GM23338 (cell line): ENCODE data around the gene HOXB4. TPM values are rescaled to one million over a fixed set of nuclear protein-coding genes. Genes with fewer than 3 reads are reported as not detected.
A peak's percentile ranks its signal among the peaks of the same experiment; 100 is the strongest.

ENCODE experiments used
- ATAC-seq: fragments of 200-7000 bp; cut with Tn5 transposase; 3 replicates; pipeline ENCODE4 v1.9.1; 2020
- DNase-seq: peaks from one replicate; pipeline ENCODE4 v3.0.0-alpha.2; 2015; ENCODE audit warnings: low spot score
- H2AFZ ChIP-seq: fragments of 200-600 bp; sonication (generic); 2 replicates; pipeline ENCODE4 v1.8.0; 2016; ENCODE audit warnings: antibody characterized with exemption, mild to moderate bottlenecking, moderate library complexity
- H3F3A ChIP-seq: fragments of 200-600 bp; sonication (generic); replicated peaks from 2 replicates; pipeline ENCODE4 v1.8.0; 2017; ENCODE audit warnings: antibody characterized with exemption, mixed run types, low read depth
- H3K27ac ChIP-seq: fragments of 200-600 bp; sonication (generic); 2 replicates; pipeline ENCODE4 v1.6.1; 2016; ENCODE audit warnings: low read depth
- H3K27me3 ChIP-seq: fragments of 200-600 bp; sonication (generic); 2 replicates; pipeline ENCODE4 v1.8.0; 2016; ENCODE audit warnings: mild to moderate bottlenecking, mixed run types, moderate library complexity; ENCODE audit not compliant: insufficient read depth
- H3K36me3 ChIP-seq: fragments of 200-600 bp; sonication (generic); 2 replicates; pipeline ENCODE4 v1.8.0; 2016; ENCODE audit warnings: mild to moderate bottlenecking; ENCODE audit not compliant: insufficient read depth
- H3K4me1 ChIP-seq: fragments of 200-600 bp; sonication (generic); 2 replicates; pipeline ENCODE4 v1.8.0; 2016; ENCODE audit warnings: mild to moderate bottlenecking, moderate library complexity; ENCODE audit not compliant: insufficient read depth
- H3K4me2 ChIP-seq: fragments of 200-600 bp; sonication (generic); 2 replicates; pipeline ENCODE4 v1.7.1; 2017; ENCODE audit warnings: mixed run types
- H3K4me3 ChIP-seq: fragments of 200-600 bp; sonication (generic); 2 replicates; pipeline ENCODE4 v1.6.1; 2016; ENCODE audit warnings: mixed run types
- H3K79me2 ChIP-seq: fragments of 200-600 bp; sonication (generic); replicated peaks from 2 replicates; pipeline ENCODE4 v1.8.0; 2017; ENCODE audit warnings: mild to moderate bottlenecking; ENCODE audit not compliant: insufficient read depth
- H3K9me2 ChIP-seq: fragments of 200-600 bp; sonication (generic); 2 replicates; pipeline ENCODE4 v1.8.0; 2017; ENCODE audit not compliant: insufficient read depth
- H4K20me1 ChIP-seq: fragments of 200-600 bp; sonication (generic); replicated peaks from 2 replicates; pipeline ENCODE4 v1.8.0; 2017; ENCODE audit warnings: mild to moderate bottlenecking; ENCODE audit not compliant: insufficient read depth
- H3K27ac Mint-ChIP-seq: 2 replicates; pipeline ENCODE4 v1.8.0; 2020; ENCODE audit warnings: inconsistent platforms, mild to moderate bottlenecking, moderate library complexity, mixed read lengths
- H3K27me3 Mint-ChIP-seq: 3 replicates; pipeline ENCODE4 v1.8.0; 2022; ENCODE audit warnings: low read depth, mild to moderate bottlenecking, moderate library complexity, mixed read lengths, inconsistent platforms; ENCODE audit not compliant: insufficient read depth, poor library complexity
- H3K36me3 Mint-ChIP-seq: 3 replicates; pipeline ENCODE4 v1.8.0; 2021; ENCODE audit warnings: low read depth, mild to moderate bottlenecking, inconsistent platforms, moderate library complexity, mixed read lengths
- H3K4me1 Mint-ChIP-seq: 3 replicates; pipeline ENCODE4 v1.8.0; 2020; ENCODE audit warnings: mild to moderate bottlenecking, inconsistent platforms, mixed read lengths
- H3K4me3 Mint-ChIP-seq: 3 replicates; pipeline ENCODE4 v1.8.0; 2021; ENCODE audit warnings: moderate library complexity, mild to moderate bottlenecking, inconsistent platforms, mixed read lengths
- H3K9me3 Mint-ChIP-seq: 3 replicates; pipeline ENCODE4 v1.8.0; 2020; ENCODE audit warnings: moderate library complexity, mild to moderate bottlenecking, inconsistent platforms, mixed read lengths
- CREB1 ChIP-seq: fragments of 250-450 bp; sonication (Bioruptor Pico); IDR thresholded peaks from 2 replicates; pipeline ENCODE4 v1.5.0; 2020; ENCODE audit warnings: low read depth, mild to moderate bottlenecking, moderate library complexity
- EZH2 ChIP-seq: fragments of 200-600 bp; sonication (generic); IDR thresholded peaks from one replicate; pipeline ENCODE4 v1.8.0; 2017; ENCODE audit warnings: antibody characterized with exemption, mild to moderate bottlenecking, low read depth; ENCODE audit not compliant: unreplicated experiment
- EZH2phosphoT487 ChIP-seq: fragments of 200-600 bp; sonication (generic); IDR thresholded peaks from one replicate; pipeline ENCODE4 v1.8.1; 2018; ENCODE audit warnings: antibody characterized with exemption; ENCODE audit not compliant: unreplicated experiment
- NANOG ChIP-seq: IDR thresholded peaks from 2 replicates; pipeline ENCODE4 v1.6.1; 2016; ENCODE audit warnings: antibody characterized with exemption, borderline replicate concordance
- STAT1 ChIP-seq: IDR thresholded peaks from one replicate; pipeline ENCODE4 v1.6.1; 2016; ENCODE audit warnings: antibody characterized with exemption; ENCODE audit not compliant: unreplicated experiment
- ZNF114 ChIP-seq: fragments of 250-450 bp; sonication (Bioruptor Pico); IDR thresholded peaks from 2 replicates; pipeline ENCODE4 v1.5.0; 2020; ENCODE audit warnings: mild to moderate bottlenecking, moderate library complexity
- ZNF331 ChIP-seq: fragments of 250-450 bp; sonication (Bioruptor Pico); IDR thresholded peaks from 2 replicates; pipeline ENCODE4 v1.5.0; 2020; ENCODE audit warnings: low read depth, mild to moderate bottlenecking, moderate library complexity
- polyA plus RNA-seq: library from polyadenylated mRNA; unstranded; fragments of >200 nt; fragmentation: Nextera tagmentation; extraction: Ambion mirVana; gene quantifications from 2 replicates; pipeline ENCODE4 v1.2.1, GENCODE V29; 2016
- total RNA-seq: library from RNA; depleted of rRNA; stranded (reverse); fragments of >200 nt; shearing (Covaris generic); gene quantifications from 2 replicates; pipeline ENCODE4 v1.2.3, GENCODE V29; 2014
- TF ChIP-seq, protein P1 (sequence below): IDR thresholded peaks from one replicate; pipeline ENCODE4 v1.6.1; 2018; ENCODE audit warnings: antibody characterized with exemption; ENCODE audit not compliant: unreplicated experiment
- TF ChIP-seq, protein P2 (sequence below): fragments of 250-450 bp; sonication (Bioruptor Pico); IDR thresholded peaks from 2 replicates; pipeline ENCODE4 v1.5.0; 2020; ENCODE audit warnings: mild to moderate bottlenecking, moderate library complexity

HOXB4 gene
- total and polyA plus RNA-seq, 2 experiments from 2014 or later = not detected

DNA sequence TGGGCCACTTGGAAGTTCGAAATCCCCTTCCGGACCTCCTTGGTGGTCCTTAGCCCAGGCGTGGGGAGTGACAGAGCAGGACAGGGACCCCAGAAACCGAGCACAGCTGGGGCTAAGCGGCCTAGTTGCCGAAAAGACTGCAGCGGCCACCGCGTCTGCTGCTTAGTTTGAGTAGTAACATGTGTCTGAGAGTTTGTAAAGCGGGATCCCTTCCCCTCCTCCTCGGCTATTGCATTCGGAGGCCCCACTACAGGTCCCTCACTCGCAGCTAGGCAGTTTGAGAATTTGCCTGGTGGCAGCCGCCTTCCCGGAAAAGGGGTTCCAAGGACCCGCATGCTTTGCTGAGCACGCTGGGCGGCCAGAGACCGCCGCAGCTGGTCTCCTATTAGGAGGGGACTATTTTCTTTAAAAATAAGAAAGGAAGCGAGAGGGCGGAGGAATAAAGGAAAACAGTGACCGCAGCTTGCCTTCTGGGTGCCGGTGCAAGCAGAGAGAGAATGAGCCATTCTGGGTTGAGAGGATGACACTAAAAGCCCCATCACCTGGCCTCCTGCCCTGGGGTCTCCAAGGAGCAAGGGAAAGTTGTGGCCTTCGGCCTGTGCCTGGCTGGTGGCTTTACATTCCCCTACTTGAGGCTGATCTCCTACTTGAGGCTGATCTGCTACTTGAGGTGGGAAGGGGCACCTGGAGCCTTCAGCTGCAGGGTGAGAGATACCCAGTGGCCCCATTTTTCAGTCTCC lies 16.6 kb upstream of the HOXB4 start:
- H3K27me3 Mint-ChIP-seq = peaks cover 100% of the 10 kb centered on the region
- Histone ChIP-seq H3K4me1 (peaks cover 53% of the 10 kb centered on the region), H3K79me2 (no peaks in the 10 kb centered on the region), H3K27ac (no peak overlapping the region), H3K4me3 (peak overlapping the region; percentile 37), H4K20me1 (peaks cover 45% of the 10 kb centered on the region), H3K36me3 (no peaks in the 10 kb centered on the region), H2AFZ (no peak overlapping the region), H3K4me2 (peak overlapping the region; percentile 69), H3F3A (peaks cover 51% of the 10 kb centered on the region), H3K27me3 (peaks cover 100% of the 10 kb centered on the region), H3K9me2 (no peaks in the 10 kb centered on the region)
- H3K4me1 Mint-ChIP-seq = peaks cover 40% of the 10 kb centered on the region
- no peaks in the 10 kb centered on the region; the same call in 2 of the 3 replicates for H3K9me3 Mint-ChIP-seq
- peaks cover 3% of the 10 kb centered on the region; the same call in 1 of the 3 replicates for H3K36me3 Mint-ChIP-seq
- no peak overlapping the region for H3K4me3 Mint-ChIP-seq
- ATAC-seq (no peak), DNase-seq (no peak)
- H3K27ac Mint-ChIP-seq = no peak overlapping the region
- TF ChIP-seq, protein P1, sequence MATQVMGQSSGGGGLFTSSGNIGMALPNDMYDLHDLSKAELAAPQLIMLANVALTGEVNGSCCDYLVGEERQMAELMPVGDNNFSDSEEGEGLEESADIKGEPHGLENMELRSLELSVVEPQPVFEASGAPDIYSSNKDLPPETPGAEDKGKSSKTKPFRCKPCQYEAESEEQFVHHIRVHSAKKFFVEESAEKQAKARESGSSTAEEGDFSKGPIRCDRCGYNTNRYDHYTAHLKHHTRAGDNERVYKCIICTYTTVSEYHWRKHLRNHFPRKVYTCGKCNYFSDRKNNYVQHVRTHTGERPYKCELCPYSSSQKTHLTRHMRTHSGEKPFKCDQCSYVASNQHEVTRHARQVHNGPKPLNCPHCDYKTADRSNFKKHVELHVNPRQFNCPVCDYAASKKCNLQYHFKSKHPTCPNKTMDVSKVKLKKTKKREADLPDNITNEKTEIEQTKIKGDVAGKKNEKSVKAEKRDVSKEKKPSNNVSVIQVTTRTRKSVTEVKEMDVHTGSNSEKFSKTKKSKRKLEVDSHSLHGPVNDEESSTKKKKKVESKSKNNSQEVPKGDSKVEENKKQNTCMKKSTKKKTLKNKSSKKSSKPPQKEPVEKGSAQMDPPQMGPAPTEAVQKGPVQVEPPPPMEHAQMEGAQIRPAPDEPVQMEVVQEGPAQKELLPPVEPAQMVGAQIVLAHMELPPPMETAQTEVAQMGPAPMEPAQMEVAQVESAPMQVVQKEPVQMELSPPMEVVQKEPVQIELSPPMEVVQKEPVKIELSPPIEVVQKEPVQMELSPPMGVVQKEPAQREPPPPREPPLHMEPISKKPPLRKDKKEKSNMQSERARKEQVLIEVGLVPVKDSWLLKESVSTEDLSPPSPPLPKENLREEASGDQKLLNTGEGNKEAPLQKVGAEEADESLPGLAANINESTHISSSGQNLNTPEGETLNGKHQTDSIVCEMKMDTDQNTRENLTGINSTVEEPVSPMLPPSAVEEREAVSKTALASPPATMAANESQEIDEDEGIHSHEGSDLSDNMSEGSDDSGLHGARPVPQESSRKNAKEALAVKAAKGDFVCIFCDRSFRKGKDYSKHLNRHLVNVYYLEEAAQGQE = no peak
- TF ChIP-seq ZNF114 (CRISPR knock-in tag) = no peak
- TF ChIP-seq CREB1 (CRISPR knock-in tag) = no peak
- TF ChIP-seq, protein P2, sequence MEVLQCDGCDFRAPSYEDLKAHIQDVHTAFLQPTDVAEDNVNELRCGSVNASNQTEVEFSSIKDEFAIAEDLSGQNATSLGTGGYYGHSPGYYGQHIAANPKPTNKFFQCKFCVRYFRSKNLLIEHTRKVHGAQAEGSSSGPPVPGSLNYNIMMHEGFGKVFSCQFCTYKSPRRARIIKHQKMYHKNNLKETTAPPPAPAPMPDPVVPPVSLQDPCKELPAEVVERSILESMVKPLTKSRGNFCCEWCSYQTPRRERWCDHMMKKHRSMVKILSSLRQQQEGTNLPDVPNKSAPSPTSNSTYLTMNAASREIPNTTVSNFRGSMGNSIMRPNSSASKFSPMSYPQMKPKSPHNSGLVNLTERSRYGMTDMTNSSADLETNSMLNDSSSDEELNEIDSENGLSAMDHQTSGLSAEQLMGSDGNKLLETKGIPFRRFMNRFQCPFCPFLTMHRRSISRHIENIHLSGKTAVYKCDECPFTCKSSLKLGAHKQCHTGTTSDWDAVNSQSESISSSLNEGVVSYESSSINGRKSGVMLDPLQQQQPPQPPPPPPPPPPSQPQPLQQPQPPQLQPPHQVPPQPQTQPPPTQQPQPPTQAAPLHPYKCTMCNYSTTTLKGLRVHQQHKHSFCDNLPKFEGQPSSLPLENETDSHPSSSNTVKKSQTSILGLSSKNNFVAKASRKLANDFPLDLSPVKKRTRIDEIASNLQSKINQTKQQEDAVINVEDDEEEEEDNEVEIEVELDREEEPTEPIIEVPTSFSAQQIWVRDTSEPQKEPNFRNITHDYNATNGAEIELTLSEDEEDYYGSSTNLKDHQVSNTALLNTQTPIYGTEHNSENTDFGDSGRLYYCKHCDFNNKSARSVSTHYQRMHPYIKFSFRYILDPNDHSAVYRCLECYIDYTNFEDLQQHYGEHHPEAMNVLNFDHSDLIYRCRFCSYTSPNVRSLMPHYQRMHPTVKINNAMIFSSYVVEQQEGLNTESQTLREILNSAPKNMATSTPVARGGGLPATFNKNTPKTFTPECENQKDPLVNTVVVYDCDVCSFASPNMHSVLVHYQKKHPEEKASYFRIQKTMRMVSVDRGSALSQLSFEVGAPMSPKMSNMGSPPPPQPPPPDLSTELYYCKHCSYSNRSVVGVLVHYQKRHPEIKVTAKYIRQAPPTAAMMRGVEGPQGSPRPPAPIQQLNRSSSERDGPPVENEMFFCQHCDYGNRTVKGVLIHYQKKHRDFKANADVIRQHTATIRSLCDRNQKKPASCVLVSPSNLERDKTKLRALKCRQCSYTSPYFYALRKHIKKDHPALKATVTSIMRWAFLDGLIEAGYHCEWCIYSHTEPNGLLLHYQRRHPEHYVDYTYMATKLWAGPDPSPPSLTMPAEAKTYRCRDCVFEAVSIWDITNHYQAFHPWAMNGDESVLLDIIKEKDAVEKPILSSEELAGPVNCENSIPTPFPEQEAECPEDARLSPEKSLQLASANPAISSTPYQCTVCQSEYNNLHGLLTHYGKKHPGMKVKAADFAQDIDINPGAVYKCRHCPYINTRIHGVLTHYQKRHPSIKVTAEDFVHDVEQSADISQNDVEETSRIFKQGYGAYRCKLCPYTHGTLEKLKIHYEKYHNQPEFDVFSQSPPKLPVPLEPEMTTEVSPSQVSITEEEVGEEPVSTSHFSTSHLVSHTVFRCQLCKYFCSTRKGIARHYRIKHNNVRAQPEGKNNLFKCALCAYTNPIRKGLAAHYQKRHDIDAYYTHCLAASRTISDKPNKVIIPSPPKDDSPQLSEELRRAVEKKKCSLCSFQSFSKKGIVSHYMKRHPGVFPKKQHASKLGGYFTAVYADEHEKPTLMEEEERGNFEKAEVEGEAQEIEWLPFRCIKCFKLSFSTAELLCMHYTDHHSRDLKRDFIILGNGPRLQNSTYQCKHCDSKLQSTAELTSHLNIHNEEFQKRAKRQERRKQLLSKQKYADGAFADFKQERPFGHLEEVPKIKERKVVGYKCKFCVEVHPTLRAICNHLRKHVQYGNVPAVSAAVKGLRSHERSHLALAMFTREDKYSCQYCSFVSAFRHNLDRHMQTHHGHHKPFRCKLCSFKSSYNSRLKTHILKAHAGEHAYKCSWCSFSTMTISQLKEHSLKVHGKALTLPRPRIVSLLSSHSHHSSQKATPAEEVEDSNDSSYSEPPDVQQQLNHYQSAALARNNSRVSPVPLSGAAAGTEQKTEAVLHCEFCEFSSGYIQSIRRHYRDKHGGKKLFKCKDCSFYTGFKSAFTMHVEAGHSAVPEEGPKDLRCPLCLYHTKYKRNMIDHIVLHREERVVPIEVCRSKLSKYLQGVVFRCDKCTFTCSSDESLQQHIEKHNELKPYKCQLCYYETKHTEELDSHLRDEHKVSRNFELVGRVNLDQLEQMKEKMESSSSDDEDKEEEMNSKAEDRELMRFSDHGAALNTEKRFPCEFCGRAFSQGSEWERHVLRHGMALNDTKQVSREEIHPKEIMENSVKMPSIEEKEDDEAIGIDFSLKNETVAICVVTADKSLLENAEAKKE (CRISPR knock-in tag) = no peak
- no peak for TF ChIP-seq EZH2phosphoT487
- TF ChIP-seq STAT1 = no peak
- no peak for TF ChIP-seq NANOG
- peak; percentile 59 for TF ChIP-seq EZH2
- no peak for TF ChIP-seq ZNF331 (CRISPR knock-in tag)
